EH (cell line): Measurements from ENCODE around the gene FDXACB1.

Source experiments
- DNase-seq: peaks from one replicate; pipeline ENCODE4 v3.0.0-alpha.2; 2015; ENCODE audit warnings: low read depth

Gene FDXACB1

DNA sequence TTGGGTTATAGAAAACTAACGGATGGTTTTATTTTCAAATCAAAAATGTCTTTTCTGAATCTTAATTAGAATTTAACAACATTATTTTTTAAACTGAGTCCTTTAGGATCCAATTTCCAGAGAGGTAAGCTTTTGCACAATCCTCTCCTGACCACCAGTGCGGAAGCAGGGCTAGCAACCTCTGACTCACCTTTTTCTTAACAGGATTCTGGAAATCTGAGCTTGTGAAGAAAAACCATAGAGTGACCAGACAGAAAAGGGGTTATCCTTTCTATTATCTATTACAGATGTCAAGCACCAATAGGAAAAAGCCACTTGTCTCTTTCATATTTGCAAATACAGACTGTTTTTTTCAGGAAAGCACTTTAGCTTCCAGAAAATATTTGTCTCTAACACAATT lies 32.9 kb downstream of the FDXACB1 start:
- DNase-seq, result peak; percentile 39

DNA sequence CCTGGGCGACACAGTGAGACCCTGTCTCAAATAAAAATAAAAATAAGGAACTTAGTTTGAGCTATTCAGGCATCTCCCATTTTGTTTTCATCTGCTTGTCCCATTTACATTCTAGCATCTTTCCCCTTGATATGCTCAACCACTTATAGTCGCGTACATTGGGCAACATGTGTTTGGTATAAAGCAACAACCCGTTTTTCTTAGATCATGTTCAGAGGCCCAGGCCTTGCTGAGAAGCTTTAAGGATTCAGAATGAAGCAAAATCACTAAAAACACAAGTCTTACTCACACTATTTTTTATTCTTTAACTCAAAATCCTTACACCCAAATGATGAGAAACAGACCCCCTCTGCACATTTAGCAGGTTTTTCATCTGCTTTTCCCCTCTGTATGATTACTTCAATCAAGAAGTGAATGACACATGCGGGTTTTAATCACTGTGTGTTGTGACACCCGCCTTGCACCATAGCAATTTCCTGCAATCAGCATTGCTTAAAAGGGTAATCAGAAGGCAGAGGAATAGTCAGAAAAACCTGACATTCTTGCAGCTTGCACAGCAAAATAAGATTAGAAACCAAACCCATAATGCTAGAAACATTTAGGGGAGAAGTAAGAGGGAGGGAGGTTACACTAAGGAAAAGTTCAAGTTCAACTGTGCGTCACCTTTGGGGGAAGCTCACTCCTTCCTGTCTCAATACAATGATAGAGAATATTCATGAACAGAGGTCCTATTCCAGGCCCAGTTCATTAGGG lies 33.5 kb downstream of the FDXACB1 start:
- no peak for DNase-seq

DNA sequence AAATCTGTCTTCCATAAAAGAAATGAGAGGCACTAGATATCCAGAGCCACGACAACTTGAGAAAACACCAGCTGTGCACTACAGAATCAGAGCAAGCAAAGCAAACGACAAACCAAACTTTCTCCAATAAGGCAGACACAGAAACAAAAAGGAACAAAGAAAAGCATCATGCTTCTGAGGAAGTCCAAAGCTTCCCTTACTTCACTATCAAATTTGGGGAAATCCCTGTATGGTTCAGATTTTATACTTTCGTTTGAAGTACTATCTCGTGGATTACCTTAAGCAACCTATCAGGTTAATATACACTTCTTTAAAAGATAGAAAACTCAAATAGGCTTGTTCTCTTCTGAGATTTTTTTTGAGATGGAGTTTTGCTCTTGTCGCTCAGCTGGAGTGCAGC lies 35.3 kb downstream of the FDXACB1 start:
- DNase-seq, result no peak

DNA sequence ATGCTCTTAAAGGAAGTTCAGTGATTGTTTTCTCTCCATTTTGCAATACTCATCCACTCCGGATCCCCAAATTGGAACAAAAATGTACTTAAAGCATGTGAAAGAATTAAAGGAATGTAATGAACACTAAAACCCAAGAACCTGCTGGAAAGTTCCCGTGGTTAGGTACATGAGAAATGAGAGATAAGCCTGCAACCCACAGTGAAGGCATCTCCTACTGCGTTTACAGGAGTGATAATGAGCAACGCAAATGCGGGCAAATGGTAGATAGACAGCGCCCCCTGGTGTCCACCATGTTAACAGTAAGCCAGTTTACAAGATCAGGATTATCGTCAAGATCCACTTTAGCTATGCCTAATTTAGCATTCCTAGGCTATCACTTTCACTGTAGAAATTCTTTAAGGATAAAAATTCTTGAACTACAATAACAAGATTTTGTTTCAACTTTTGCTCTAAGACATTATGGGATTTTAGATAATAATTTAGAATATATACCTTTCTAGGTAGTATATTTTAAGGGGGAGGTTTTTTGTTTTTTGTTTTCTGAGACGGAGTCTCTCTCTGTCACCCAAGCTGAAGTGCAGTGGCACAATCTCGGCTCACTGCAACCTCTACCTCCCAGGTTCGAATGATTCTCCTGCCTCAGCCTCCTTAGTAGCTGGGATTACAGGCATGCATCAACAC lies 37.5 kb downstream of the FDXACB1 start:
- peak; percentile 92 for DNase-seq

DNA sequence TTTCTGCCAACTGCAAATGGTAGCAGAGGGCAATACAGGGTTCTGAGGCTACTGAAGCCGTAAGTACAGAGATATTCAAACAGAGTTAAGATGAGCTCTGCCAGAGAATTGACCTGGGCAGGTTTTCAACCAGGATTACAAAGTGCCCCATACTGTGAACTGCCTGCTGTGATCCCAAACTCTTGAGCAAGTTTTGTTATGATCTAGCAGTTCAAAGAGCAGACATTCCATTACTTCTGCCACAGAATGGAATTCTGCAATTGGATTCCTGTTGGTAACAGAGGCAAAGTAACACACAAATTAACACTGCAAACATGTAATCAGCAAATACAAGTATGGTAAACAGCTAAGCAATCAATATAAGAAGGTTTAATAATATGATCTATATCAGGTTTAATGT lies 38.8 kb downstream of the FDXACB1 start:
- peak; percentile 35 for DNase-seq

DNA sequence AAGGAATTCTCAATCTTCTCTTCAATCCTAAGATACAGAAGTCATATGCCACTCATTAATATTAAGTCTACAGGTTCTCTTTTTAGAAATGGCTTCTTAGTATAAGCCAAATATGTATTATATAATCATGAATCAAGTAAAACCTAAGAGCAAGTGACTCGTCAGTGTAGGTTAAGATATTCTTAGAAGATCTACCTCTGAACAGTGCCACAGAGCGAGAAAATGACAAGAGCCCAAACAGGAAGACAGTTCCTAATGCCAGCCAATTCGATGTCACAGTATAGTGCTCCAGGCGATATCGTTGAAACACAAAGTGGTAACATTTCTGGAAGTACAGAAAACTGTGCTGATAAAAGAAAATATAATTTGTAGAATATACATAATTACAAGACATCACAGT lies 40.9 kb downstream of the FDXACB1 start:
- no peak for DNase-seq

DNA sequence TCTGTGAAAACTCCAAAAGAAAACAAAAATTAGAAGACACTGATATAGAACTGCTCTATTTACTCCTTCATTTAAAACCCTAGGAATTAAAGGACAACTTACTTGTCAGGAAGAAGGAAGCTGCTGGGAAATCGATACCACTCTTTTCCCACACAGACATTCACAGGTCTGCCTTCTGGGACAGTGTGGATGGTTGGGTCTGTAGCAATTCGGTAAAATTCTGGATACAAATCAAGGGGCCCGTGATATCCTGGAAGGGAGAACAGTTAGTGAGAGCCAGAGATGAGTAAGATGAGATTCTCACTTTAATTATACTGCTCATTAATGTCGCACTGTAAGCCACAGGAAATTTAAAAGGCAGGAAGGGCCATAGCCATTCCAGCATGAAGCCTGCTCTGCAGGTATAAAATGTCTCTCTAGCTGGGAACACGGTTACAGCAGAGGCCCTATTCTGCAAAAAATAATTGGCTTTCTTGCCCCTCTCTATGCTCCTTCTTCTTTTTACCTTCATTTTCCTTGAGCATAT lies 41.5 kb downstream of the FDXACB1 start:
- no peak for DNase-seq

DNA sequence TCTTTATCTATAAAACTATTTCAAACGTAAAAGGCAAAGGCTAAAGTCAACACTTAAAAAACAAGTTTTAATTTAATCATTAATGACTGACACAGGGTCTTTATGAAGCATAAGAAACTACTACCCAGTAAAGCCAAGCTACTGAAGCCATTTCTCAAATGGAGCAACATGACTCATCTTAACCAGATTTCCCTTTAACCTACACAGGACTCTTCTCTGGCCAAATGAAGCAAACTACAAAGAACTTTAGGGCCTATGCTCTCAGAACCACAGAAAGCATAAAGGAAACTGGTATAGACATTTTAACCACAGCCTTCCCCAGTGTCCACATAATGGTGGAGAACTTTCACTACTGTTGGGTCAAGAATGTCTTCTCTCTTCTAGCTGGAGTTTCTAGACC lies 42.2 kb downstream of the FDXACB1 start:
- DNase-seq, result peak; percentile 29

DNA sequence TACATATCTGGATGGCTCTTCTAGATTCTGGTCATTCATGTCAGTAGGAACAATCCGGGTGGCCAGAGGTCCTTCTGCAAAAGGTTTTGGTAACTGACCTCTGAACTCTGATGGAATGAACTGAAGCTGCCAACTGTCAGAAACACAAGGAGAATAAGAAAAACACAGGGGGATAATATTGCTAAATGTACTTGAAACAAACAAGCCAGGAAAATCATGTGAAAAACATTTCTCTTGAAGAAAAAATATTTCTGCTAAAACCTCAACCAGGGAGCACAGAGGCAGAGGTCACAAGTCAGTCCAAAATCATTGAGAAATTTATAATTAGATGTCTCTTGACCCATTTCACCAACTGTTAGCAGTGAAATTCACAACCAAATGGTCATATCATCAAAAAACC lies 42.8 kb downstream of the FDXACB1 start:
- no peak for DNase-seq

DNA sequence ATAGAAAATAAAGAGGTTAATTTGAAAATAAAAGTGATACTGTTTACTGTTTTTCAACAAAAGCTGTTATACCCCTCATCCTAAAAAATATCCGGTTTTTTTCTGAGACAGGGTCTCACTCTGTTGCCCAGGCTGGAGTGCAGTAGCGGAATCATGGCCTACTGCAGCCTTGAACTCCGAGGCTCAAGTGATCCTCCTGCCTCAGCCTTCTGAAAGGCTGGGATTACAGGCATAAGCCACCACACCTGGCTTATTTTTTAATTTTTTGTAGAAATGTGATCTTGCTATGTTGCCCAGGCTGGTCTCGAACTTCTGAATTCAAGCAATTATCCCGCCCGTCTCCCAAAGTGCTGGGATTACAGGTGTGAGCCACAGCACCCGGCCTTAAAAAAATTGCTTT lies 43.3 kb downstream of the FDXACB1 start:
- no peak for DNase-seq

DNA sequence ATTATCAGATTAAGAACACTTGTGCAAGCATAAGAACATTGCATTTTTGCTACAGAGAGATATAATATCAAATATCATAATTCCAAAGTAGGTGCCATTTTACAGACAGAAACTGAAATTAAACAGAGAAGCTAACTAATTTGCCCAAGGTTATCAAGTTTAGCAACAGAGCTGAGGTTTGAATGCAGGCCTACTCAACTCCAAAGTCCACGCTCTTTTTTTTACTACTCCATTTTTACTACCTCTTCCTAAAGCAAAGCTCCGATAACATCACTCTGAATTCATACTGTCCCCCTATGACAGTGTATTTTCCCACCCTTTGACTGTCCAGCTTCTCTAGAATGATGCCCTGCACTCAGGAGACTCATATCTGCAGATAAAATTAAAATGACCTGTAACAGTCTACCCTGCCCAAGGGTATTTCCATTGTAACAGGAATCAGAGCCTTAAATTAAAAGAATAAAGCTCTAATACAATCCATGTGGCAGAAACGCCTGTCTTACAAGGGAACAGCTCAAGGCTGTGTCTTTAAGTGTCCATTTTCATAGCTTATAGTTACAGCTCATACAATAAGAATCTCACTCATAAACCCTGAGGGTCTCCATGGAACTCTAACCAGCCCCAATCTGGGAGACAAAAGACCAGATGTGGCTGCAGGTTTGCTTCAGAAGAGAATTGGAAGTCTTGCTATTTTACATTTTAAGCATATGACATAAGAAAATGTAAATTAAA lies 44.4 kb downstream of the FDXACB1 start:
- peak; percentile 42 for DNase-seq

DNA sequence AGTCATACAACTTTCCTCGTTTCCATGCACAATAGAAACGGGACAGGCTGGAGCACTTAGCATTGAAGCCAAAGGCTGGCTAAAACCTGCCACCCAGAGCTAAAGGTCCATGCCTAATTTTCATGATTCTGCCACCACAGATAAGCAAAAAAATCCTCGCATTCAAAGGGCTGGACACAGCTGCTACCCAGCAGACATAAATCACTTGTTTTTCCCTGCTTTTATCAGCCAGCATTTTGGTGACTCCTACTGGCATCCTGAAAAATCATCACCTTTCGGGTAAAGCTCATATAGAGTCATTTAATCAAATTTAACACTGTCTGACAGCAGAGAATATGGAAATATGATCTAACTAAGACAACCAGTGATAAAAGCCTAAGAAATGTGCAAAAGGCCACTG lies 45.4 kb downstream of the FDXACB1 start:
- DNase-seq, result peak; percentile 31

DNA sequence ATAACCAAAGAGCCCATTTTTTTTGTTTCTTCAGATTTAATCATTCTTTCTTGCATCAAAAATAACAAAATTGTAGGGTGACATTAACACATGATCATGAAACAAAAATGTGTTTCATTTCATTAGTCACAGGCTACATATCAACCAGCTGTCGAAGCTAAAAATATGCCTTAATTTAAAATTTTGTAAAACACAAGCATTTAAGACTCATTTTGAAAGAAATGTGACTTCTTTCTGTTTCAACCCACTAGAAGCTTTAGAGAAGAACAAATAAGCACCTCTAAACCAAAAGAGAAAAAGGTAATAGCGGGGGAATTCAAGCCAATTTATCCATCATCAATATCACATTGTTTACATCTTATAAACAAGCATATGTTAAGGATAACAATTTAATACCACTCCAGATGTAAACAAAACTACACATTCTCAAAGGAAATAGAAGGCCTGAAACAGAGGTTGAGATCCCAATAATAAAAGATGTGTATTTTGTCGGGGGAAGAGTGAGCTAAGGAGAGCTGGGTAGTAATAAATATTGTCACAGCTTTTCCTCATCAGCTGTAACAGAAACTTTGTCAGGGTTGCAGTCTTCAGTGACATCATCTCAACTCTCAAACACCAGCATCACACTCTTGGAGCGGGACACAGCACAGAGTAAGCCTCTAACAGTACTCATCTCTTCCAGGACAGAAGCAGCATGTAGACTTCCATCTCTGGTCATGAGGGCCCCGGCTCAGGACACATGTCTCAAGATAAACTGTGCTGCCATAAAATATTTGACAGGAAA lies 49.6 kb downstream of the FDXACB1 start:
- peak; percentile 32 for DNase-seq

DNA sequence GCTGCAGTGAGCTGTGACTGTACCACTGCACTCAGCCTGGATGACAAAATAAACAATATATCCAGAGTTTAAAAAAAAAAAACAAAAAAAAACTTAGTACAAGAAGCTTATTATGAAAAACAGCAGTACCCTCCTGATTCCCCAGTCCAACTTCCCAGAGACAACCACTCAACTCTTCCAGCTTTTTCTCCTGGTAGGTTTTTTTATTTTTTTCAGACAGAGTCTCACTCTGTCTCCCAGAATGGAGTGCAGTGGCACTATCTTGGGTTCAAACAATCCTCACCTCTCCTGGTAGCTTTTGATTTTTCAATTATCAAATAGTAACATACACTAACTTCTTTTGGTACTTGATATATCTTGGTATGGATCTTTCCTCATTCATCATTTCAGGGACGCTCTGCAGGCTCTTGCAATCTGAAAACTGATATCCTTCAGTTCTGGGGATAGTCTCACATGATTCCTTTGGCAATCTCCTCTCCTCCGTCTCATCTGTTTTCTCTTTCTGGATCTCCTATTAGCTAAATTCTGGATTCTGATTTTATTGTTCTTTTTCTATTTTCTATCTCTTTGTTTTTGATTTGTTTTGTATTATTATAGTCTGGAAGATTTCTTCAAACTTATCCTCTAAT lies 52.5 kb downstream of the FDXACB1 start:
- no peak for DNase-seq
